ENCODE data around the gene KLHL35. TPM values are rescaled to one million over a fixed set of nuclear protein-coding genes. Genes with fewer than 3 reads are reported as not detected.

The KLHL35 gene
- total RNA-seq, 4 donors from 2014 or later: 1.6 TPM; not detected in 3

- no peaks in the 10 kb centered on the region for H3K9me3 ChIP-seq
- H3K4me1 ChIP-seq: no peaks in the 10 kb centered on the region
- H3K27ac ChIP-seq: no peak overlapping the region
- no peak for TF ChIP-seq POLR2A (IDR thresholded peaks at IDR 0.05)
- TF ChIP-seq, protein P1, sequence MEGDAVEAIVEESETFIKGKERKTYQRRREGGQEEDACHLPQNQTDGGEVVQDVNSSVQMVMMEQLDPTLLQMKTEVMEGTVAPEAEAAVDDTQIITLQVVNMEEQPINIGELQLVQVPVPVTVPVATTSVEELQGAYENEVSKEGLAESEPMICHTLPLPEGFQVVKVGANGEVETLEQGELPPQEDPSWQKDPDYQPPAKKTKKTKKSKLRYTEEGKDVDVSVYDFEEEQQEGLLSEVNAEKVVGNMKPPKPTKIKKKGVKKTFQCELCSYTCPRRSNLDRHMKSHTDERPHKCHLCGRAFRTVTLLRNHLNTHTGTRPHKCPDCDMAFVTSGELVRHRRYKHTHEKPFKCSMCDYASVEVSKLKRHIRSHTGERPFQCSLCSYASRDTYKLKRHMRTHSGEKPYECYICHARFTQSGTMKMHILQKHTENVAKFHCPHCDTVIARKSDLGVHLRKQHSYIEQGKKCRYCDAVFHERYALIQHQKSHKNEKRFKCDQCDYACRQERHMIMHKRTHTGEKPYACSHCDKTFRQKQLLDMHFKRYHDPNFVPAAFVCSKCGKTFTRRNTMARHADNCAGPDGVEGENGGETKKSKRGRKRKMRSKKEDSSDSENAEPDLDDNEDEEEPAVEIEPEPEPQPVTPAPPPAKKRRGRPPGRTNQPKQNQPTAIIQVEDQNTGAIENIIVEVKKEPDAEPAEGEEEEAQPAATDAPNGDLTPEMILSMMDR (IDR thresholded peaks at IDR 0.05): no peak
- H3K36me3 ChIP-seq: no peaks in the 10 kb centered on the region
- no peak for DNase-seq
- no peak overlapping the region for H3K4me3 ChIP-seq
- H3K27me3 ChIP-seq: no peaks in the 10 kb centered on the region
Measured at GRCh38 chr11:75441804-75442132, 8.8 kb upstream of the KLHL35 start.

DNA sequence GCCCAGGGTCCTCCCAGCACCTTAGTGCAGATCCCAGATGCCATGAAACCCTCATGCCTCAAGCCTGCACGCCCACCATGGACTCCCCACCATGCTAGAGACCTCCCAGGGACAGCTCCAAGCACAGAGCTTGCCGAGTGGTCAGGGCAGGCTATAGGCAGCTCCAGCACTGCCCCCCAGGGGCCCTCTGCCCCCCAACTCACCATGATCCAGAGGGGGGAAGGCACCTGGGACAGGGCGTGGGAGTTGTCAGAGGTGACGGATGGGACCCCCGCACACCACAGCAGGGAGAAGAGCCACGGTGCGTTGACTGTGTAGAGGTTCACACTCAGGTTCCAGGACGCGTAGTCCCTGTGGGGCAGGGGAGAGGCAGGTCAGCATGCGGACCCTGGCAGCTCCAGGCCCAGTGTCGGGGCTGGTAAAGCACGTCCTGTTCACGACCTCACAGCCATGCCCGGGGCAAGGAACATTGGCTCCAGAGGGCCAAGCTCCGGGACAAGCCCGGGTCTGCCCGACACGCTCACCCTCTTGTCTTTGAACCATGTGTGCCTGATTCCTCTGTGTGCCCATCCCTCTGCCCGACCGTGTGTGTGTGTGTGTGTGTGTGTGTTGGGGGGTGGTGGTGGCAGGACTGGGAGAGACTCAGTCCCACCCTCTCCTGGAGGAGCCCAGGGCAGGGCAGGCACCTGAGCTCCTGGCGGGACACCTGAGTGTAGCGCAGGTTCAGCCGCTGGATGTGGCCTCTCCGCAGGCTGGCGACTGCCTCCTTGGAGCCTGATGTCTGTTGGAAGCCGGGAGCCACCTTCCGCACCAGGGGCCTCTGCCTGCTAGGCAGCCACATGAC, 8.2 kb upstream of the KLHL35 start:
- Histone ChIP-seq H3K4me1 (no peaks in the 10 kb centered on the region), H3K36me3 (no peaks in the 10 kb centered on the region), H3K27me3 (no peaks in the 10 kb centered on the region), H3K4me3 (no peak overlapping the region), H3K27ac (no peak overlapping the region), H3K9me3 (no peaks in the 10 kb centered on the region)
- TF ChIP-seq POLR2A (IDR thresholded peaks at IDR 0.05): no peak
- TF ChIP-seq, protein P1 (IDR thresholded peaks at IDR 0.05): no peak
- no peak for DNase-seq

- H3K27ac ChIP-seq: no peak overlapping the region
- H3K9me3 ChIP-seq: no peaks in the 10 kb centered on the region
- no peaks in the 10 kb centered on the region for H3K36me3 ChIP-seq
- H3K27me3 ChIP-seq: no peaks in the 10 kb centered on the region
- TF ChIP-seq POLR2A (IDR thresholded peaks at IDR 0.05): no peak
- TF ChIP-seq, protein P1 (IDR thresholded peaks at IDR 0.05): no peak
- no peak overlapping the region for H3K4me3 ChIP-seq
- no peak for DNase-seq
- H3K4me1 ChIP-seq: no peaks in the 10 kb centered on the region
Measured at GRCh38 chr11:75439495-75440120, 6.6 kb upstream of the KLHL35 start.

- no peaks in the 10 kb centered on the region for H3K27me3 ChIP-seq
- H3K4me1 ChIP-seq: no peaks in the 10 kb centered on the region
- no peak overlapping the region for H3K4me3 ChIP-seq
- no peak overlapping the region for H3K27ac ChIP-seq
- H3K9me3 ChIP-seq: no peaks in the 10 kb centered on the region
- DNase-seq: no peak
- H3K36me3 ChIP-seq: no peaks in the 10 kb centered on the region
- TF ChIP-seq, protein P1 (IDR thresholded peaks at IDR 0.05): no peak
- no peak for TF ChIP-seq POLR2A (IDR thresholded peaks at IDR 0.05)
Measured at GRCh38 chr11:75439026-75439425, 6.0 kb upstream of the KLHL35 start.

DNA sequence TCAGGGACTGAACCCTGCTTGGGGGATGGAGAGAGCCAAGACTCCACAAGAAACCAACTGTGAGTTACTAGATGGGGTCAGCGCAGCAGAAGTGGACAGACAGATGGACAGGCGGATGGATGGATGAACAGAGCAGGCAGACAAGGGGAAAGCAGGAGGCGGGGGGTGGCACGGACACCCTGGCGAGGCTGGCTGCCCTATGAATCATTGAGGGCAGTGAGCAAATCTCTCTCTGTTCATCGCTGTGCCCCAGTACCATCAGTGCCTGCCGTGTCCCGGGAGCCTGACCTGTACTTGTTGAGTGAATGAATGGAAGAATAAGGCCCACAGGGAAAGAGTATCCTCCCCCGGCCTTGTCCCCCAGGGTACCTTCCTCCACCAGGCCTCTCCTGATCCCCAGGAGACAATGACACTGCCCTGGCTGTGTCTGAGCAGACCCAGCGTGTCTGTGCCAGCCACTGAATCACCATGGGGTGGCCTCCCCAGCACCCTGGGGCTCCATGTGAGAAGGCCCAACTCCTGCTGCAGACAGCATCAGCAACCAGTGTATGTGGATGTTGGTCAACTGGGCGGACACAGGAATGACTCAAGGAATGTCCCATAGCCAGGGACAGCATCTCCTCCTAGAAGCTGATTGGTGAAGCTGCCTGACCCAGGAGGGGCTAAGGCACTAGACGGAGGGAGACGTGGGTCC, 5.1 kb upstream of the KLHL35 start:
- no peak for DNase-seq
- Histone ChIP-seq H3K27me3 (no peaks in the 10 kb centered on the region), H3K4me3 (no peak overlapping the region), H3K4me1 (no peaks in the 10 kb centered on the region), H3K36me3 (no peaks in the 10 kb centered on the region), H3K9me3 (no peaks in the 10 kb centered on the region), H3K27ac (no peak overlapping the region)
- TF ChIP-seq, protein P1 (IDR thresholded peaks at IDR 0.05): no peak
- TF ChIP-seq POLR2A (IDR thresholded peaks at IDR 0.05): no peak
